Endothelial cell of umbilical vein (primary cell): Measurements from ENCODE around the gene DAP. TPM values are rescaled to one million over a fixed set of nuclear protein-coding genes. Genes with fewer than 3 reads are reported as not detected.

Source experiments
- BruUV-seq: library from RNA; stranded (reverse); fragments of 400-500 nt; replicated peaks from 2 replicates; lab custom pipeline; 2021; lab: Mats Ljungman, UMichigan
- CTCF ChIA-PET: fragments of 300-600, 350-600 bp; sonication (Branson Sonifier 250); formaldehyde crosslinking; loops from one replicate; lab custom pipeline; 2021; ENCODE audit warnings: antibody characterized with exemption, inconsistent platforms; lab: Charles Lee
- POLR2A ChIA-PET: fragments of 300-600, 350-600 bp; sonication (Branson Sonifier 250); formaldehyde crosslinking; loops from one replicate; lab custom pipeline; 2021; ENCODE audit warnings: antibody characterized with exemption, inconsistent platforms; lab: Charles Lee
- DNase-seq: peaks from one replicate; pipeline ENCODE4 v3.0.0-alpha.2; 2011; ENCODE audit warnings: low read depth, low spot score
- FAIRE-seq: peaks from 2 replicates; lab custom pipeline; 2011; peaks lifted over from hg19 to GRCh38; lab: Jason Lieb, UNC
- H2AFZ ChIP-seq: 2 replicates; pipeline ENCODE4 v1.6.0; 2012; ENCODE audit warnings: low read depth, low read length, control low read depth, inconsistent platforms
- H3K27ac ChIP-seq: 2 replicates; pipeline ENCODE4 v1.5.1; 2011; ENCODE audit warnings: low read depth, mild to moderate bottlenecking, control low read depth, low read length, moderate library complexity; ENCODE audit not compliant: insufficient read depth
- H3K27me3 ChIP-seq, 2 experiments: 2 replicates each; pipeline versions ENCODE4 v1.6.0 to v1.6.1; 2011; ENCODE audit warnings: low read length in 2 of 2, mixed read lengths in 1 of 2; ENCODE audit not compliant: control insufficient read depth in 2 of 2, insufficient read depth in 2 of 2
- H3K36me3 ChIP-seq, 2 experiments: 2 replicates in 1 of 2; 3 replicates in 1 of 2; pipeline ENCODE4 v1.5.1; 2011; ENCODE audit warnings: low read length in 2 of 2, mild to moderate bottlenecking in 1 of 2, moderate library complexity in 1 of 2; ENCODE audit not compliant: control insufficient read depth in 2 of 2, insufficient read depth in 2 of 2; ENCODE audit errors: extremely low read depth in 1 of 2
- H3K4me1 ChIP-seq: 3 replicates; pipeline ENCODE4 v1.5.1; 2011; ENCODE audit warnings: mild to moderate bottlenecking, low read length; ENCODE audit not compliant: control insufficient read depth, insufficient read depth; ENCODE audit errors: extremely low read depth
- H3K4me2 ChIP-seq: 2 replicates; pipeline ENCODE4 v1.6.1; 2011; ENCODE audit warnings: low read length, control low read depth, mixed read lengths; ENCODE audit not compliant: insufficient read depth
- H3K4me3 ChIP-seq, 3 experiments: fragments of 200-600 bp in 1 of 3; sonication (generic), shearing (Covaris generic) in 1 of 3; replicated peaks in 1 of 3; 2 replicates each; pipeline ENCODE4 v1.5.1; 2011 to 2016; ENCODE audit warnings: control low read depth in 3 of 3, low read length in 3 of 3, mild to moderate bottlenecking in 2 of 3, inconsistent platforms in 1 of 3, low read depth in 1 of 3, moderate library complexity in 1 of 3; ENCODE audit not compliant: insufficient read depth in 1 of 3
- H3K79me2 ChIP-seq: 2 replicates; pipeline ENCODE4 v1.6.0; 2012; ENCODE audit warnings: low read length, inconsistent platforms; ENCODE audit not compliant: control insufficient read depth, insufficient read depth
- H3K9ac ChIP-seq: replicated peaks from 2 replicates; pipeline ENCODE3; 2011; ENCODE audit warnings: low read length, control low read depth; ENCODE audit not compliant: insufficient read depth; ENCODE audit errors: extremely low read depth
- H3K9me1 ChIP-seq: replicated peaks from 3 replicates; pipeline ENCODE4 v1.6.0; 2011; ENCODE audit warnings: mild to moderate bottlenecking, low read length; ENCODE audit not compliant: control insufficient read depth, insufficient read depth; ENCODE audit errors: extremely low read depth
- H3K9me3 ChIP-seq: replicated peaks from 2 replicates; pipeline ENCODE4 v1.5.1; 2012; ENCODE audit warnings: low read length, inconsistent platforms; ENCODE audit not compliant: control insufficient read depth, insufficient read depth
- H4K20me1 ChIP-seq: replicated peaks from 2 replicates; pipeline ENCODE3; 2011; ENCODE audit warnings: mild to moderate bottlenecking, low read length; ENCODE audit not compliant: control insufficient read depth, insufficient read depth; ENCODE audit errors: extremely low read depth
- CTCF ChIP-seq, 2 donors: IDR thresholded peaks; 1 replicate in 1 of 2; 2 replicates in 1 of 2; pipeline ENCODE4 v1.5.1; 2011; ENCODE audit warnings: low read length in 2 of 2, mild to moderate bottlenecking in 2 of 2, moderate library complexity in 2 of 2, control low read depth in 1 of 2, inconsistent platforms in 1 of 2, low read depth in 1 of 2; ENCODE audit not compliant: insufficient read depth in 1 of 2; ENCODE audit errors: extremely low read depth in 1 of 2
- EZH2 ChIP-seq: IDR thresholded peaks from 2 replicates; pipeline ENCODE4 v1.6.1; 2012; ENCODE audit warnings: borderline replicate concordance, low read depth, mild to moderate bottlenecking, moderate library complexity, low read length, inconsistent platforms; ENCODE audit not compliant: severe bottlenecking
- FOS ChIP-seq: IDR thresholded peaks from 2 replicates; pipeline ENCODE4 v1.6.1; 2011; ENCODE audit warnings: mild to moderate bottlenecking, low read length, moderate library complexity, borderline replicate concordance; ENCODE audit not compliant: insufficient read depth
- GATA2 ChIP-seq: IDR thresholded peaks from 2 replicates; pipeline ENCODE4 v1.7.0; 2011; ENCODE audit warnings: low read depth, mild to moderate bottlenecking, moderate library complexity, mixed read lengths, low read length; ENCODE audit not compliant: insufficient read length, insufficient read depth
- JUN ChIP-seq: IDR thresholded peaks from 2 replicates; pipeline ENCODE4 v1.6.1; 2011; ENCODE audit warnings: borderline replicate concordance, low read depth; ENCODE audit not compliant: insufficient read length, insufficient read depth
- MAX ChIP-seq: IDR thresholded peaks from 2 replicates; pipeline ENCODE4 v1.6.1; 2011; ENCODE audit not compliant: insufficient read depth, insufficient read length
- MYC ChIP-seq: IDR thresholded peaks from one replicate; pipeline ENCODE4 v1.6.1; 2011; ENCODE audit warnings: mild to moderate bottlenecking, low read depth, low read length
- POLR2A ChIP-seq: IDR thresholded peaks from 2 replicates; pipeline ENCODE4 v1.6.1; 2012; ENCODE audit warnings: low read depth, mild to moderate bottlenecking, control low read depth, low read length
- POLR2AphosphoS5 ChIP-seq: IDR thresholded peaks from 2 replicates; pipeline ENCODE4 v1.6.1; 2012; ENCODE audit warnings: low read depth, mild to moderate bottlenecking, control low read depth, low read length, moderate library complexity; ENCODE audit not compliant: insufficient read depth
- dilution Hi-C: fragments of 300-500 bp; cut with MboI; formaldehyde crosslinking; loops from one replicate; pipeline ENCODE4 v1.15.0; 2019; ENCODE audit warnings: low sequenced_read_pairs; ENCODE audit not compliant: extremely low pct_ligation_motif_present
- intact Hi-C: fragments of 100-400 bp; cut with micrococcal nuclease; formaldehyde crosslinking; loops from one replicate; pipeline ENCODE4 v1.10.0; 2022
- polyA plus RNA-seq, 4 experiments: library from polyadenylated mRNA; depleted of rRNA in 3 of 4; stranded (reverse) in 3 of 4; unstranded in 1 of 4; fragments of >200 nt; gene quantifications; 2 replicates each; pipeline versions ENCODE4 v1.2.1 to v1.2.3, GENCODE V29; 2011 to 2012; ENCODE audit warnings: missing spikeins in 1 of 4
- total RNA-seq: library from RNA; stranded (reverse); gene quantifications from 2 replicates; pipeline ENCODE4 v1.2.3, GENCODE V29; 2021

DAP gene
- total and polyA plus RNA-seq, 2 donors (not counting 3 experiments of a cell fraction or from before 2014, with no cell fraction given): 79.8 to 188 TPM

- no peaks in the 10 kb centered on the region for H4K20me1 ChIP-seq
- H3K79me2 ChIP-seq: no peaks in the 10 kb centered on the region
- H3K4me1 ChIP-seq: no peaks in the 10 kb centered on the region
- no peak for TF ChIP-seq EZH2
- no peak for TF ChIP-seq JUN
- TF ChIP-seq MAX: no peak
- TF ChIP-seq GATA2: no peak
- no peak for TF ChIP-seq POLR2AphosphoS5
- no peak for TF ChIP-seq MYC
- TF ChIP-seq FOS: no peak
- no peak for TF ChIP-seq CTCF (IDR thresholded peaks at IDR 0.05; ENCODE audit: extremely low read depth in 1 of 2, insufficient read depth in 1 of 2, low read depth in 1 of 2, low read length in 2 of 2)
- no peak for TF ChIP-seq POLR2A
- ChIA-PET POLR2A (no interaction called here), CTCF (no interaction called here)
- dilution Hi-C loops (no loop called here), intact Hi-C loops (no loop called here)
- H3K9me1 ChIP-seq: no peaks in the 10 kb centered on the region
- no peaks in the 10 kb centered on the region for H3K9me3 ChIP-seq
- no peak overlapping the region for H3K4me2 ChIP-seq
- no peak overlapping the region for H2AFZ ChIP-seq
- BruUV-seq: no TSS peak
- H3K27me3 ChIP-seq: no peaks in the 10 kb centered on the region
- H3K4me3 ChIP-seq: no peak overlapping the region
- H3K36me3 ChIP-seq: no peaks in the 10 kb centered on the region
- no peak overlapping the region for H3K9ac ChIP-seq
- no peak for DNase-seq
- no peak overlapping the region for H3K27ac ChIP-seq
- no peak for FAIRE-seq
These were observed 99.0 kb downstream of the DAP start for GRCh38 chr5:10662083-10662482.
